MV-4-11 (cell line): ENCODE measurements around the gene CD274.
"Not testable (repeated sequence)": the region's sequence is repeated elsewhere in the genome, so short reads cannot be mapped to it uniquely, and the experiment has no call there.

Source experiments
- DNase-seq: peaks from one replicate; lab custom pipeline; 2025; lab: John Stamatoyannopoulos, UW

Gene CD274

DNA sequence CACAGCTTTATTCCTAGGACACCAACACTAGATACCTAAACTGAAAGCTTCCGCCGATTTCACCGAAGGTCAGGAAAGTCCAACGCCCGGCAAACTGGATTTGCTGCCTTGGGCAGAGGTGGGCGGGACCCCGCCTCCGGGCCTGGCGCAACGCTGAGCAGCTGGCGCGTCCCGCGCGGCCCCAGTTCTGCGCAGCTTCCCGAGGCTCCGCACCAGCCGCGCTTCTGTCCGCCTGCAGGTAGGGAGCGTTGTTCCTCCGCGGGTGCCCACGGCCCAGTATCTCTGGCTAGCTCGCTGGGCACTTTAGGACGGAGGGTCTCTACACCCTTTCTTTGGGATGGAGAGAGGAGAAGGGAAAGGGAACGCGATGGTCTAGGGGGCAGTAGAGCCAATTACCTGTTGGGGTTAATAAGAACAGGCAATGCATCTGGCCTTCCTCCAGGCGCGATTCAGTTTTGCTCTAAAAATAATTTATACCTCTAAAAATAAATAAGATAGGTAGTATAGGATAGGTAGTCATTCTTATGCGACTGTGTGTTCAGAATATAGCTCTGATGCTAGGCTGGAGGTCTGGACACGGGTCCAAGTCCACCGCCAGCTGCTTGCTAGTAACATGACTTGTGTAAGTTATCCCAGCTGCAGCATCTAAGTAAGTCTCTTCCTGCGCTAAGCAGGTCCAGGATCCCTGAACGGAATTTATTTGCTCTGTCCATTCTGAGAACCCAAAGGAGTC, at the start of gene CD274:
Gene CD274 (plus strand): TSS at position 184 of the 733 bp plus-strand sequence. CDS start 5,572 bp downstream, outside the sequence.
- DNase-seq: peak; percentile 57

DNA sequence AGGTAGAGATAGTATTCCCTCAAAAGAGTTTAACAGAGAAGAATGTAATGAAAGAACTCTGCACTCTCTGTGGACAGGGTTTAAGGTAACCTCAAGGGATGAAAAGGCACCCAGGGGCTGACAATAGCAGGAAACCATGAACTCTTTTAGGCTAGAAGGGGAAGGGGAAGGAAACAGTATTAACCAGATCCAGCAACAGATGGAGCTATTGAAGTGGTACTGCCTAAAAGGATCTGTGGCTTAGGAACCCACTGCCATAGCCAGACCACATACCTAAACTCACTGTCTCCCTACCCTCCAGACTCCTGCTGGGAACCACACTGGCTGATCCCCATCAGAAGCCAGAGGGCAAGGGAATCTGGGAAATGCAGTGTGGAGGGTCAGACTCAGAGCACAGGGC, 48.1 kb upstream of the CD274 start:
- DNase-seq: peak; percentile 20

GRCh38 chr9:5408596-5408995, 41.7 kb upstream of the CD274 start:
- DNase-seq: no peak

- no peak for DNase-seq
Measured at GRCh38 chr9:5416953-5417352, 33.4 kb upstream of the CD274 start.

DNA sequence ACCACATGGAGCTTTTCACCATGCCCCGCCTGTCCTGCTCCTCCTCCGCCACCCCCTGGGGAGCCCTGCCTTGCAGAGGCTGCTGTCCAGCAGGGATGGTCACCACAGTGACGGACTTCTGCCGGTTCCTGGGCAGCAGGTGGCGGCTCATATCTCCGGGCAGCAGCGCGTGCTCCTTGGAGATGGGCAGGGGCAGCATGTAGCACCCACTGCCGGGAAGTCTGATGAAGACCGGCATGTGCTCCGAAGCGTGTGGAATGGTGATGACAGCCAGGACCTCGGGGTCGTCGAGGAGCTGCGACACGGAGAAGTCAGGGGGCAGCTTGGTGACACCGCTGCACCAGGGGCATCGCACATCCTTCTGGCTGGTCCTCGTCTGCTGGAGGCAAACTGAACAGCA, 31.9 kb upstream of the CD274 start:
- DNase-seq: no peak

DNA sequence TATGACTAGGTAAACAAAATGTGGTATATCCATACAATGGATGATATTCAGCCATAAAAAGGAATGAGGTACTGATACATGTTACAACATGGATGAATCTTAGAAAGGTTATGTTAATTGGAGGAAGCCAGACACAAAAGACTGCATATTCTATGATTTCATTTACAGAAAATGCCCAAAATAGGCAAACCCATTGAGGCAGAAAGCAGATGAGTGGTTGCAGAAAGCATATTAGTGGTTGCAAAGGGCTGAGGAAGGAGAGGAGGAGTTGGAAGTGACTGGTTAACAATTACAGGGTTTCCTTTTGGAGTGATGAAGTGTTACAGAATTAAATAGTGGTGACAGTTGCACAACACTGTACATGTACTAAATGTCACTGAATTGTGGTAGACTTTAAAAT, 30.4 kb upstream of the CD274 start:
- peak; percentile 54 for DNase-seq

DNA sequence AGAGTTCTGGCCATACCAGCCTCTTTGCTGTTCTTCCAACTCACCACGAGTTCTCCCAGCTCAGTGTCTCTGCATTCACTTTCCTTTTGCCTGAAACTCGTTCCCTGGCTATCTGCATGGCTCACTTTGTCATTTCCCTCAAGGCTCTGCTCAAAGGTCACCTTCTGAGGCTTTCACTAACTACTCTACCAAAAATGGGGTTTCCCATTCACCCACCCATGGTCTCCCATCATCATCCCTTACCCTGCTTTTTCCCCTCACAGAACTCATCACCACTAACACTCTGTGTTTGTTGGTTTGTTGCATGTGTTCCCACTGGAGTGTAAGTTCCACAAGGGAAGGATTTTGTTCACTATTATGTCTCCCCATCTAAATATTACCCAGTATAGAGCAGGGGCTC, 29.2 kb upstream of the CD274 start:
- DNase-seq: no peak

GRCh38 chr9:5422276-5422675, 28.1 kb upstream of the CD274 start:
- DNase-seq: no peak

GRCh38 chr9:5425006-5425628, 25.2 kb upstream of the CD274 start:
- DNase-seq: peak; percentile 44

DNA sequence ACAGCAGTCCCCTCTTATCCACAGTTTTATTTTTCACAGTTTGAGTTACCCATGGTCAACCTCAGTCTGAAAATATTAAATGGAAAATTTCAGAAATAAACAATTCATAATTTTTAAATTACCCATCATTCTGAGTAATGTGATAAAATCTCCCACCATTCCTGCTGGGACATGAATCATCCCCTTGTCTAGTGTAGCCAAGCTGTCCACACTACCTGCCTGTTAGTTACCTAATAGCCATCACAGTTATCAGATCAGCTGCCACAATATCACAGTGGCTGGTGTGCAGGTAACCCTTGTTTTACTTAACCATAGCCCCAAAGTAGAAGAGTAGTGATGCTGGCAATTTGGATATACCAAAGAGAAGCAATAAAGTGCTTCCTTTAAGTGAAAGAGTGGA, 23.3 kb upstream of the CD274 start:
- DNase-seq: no peak

DNA sequence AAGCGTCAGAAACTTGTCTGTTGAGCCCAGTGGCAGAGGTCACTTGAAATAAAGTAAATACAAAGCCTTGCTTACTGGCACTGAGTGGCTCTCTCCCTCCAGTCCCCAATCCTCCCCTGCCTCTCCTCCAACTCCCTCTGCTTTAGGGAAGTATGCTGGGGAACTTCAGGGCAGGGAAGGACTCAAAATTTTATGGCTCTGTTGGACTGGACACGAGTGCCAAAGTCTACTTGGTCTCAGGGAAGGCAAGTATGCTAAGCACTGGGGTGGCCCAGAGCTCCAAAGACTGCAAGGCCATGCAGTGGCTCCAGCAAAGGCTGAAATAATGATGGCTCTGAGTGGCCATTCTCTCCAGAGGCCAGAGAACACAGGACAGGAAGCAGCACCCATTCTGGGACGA, 22.2 kb upstream of the CD274 start:
- no peak for DNase-seq

DNA sequence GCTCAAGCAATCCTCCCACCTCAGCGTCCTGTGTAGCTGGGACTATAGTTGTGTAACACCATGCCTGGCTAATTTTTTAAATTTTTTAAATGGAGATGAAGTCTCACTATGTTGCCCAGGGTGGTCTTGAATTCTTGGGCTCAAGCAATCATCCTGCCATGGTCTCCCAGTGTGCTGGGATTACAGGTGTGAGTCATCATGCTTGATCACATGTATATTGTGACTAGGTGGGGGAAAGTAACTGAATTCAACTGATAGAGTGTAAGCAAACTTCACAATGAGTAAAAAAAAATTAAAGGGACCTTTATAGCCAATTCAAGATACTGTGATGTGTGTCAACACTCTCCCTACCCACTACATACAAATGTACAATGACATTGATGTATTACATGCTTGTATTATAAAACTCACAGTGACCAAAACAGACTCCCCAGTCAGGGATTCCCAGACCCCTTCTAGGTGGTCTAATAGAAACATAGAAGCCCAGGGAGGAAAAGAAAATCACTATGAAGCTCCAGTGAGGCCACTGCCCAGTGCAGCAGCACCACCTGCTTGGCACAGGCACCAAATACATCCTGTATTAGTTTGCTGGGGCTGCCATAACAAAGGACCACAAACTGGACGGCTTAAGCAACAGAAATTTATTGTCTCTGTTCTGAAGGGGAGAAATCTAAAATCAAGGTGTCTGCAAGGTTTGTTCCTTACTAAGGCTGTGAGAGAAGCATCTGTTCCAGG, 21.4 kb upstream of the CD274 start:
- DNase-seq: no peak

DNA sequence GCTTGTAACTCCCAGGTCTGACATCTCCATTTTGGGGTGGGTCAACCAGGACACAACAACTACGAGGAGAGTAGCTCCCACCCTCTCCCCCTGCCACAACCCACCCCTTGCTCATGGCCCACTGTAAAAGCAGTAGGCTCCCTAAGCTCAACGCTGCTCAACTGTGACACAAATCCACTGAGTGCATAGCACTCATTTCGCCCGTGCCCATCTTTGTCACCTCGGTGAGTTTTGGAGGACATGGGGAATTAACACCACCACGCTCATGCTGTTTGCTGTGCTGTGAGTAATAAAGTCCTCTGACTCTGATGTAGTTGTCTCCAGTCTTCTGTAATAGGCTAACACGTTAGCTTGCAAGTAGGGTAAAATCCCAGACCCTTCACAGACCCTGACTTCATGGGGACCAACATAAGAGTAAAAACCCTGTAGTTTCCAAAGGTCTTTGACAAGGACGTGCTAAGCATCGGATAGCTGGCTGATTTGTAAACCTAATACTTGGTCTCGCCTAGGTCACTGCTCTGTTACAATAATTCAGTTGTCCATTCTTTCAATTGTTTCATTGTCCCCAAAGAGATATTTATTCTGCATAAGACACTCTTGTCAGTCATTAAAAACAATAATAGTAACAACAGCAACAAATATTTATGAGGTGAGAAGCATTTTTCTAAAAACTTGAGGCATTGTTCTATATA, 20.3 kb upstream of the CD274 start:
- DNase-seq: no peak

DNA sequence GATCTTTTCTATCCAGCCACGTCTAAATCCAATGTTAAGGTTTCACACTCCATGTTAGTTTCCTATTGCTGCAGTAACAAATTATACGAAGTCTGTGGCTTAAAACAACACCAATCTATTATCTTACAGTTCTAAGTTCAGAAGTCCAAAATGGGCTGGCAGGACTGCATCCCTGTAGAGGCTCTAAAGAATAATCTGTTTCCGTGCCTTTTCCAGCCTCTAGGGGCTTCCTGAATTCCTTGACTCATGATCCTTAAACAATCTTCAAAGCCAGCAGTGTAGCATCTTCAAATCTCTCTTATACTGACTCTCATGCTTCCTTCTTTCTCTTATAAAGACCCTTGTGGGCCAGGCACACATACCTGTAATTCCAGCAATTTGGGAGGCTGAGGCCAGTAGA, 19.4 kb upstream of the CD274 start:
- DNase-seq: no peak

GRCh38 chr9:5432890-5433289, 17.5 kb upstream of the CD274 start:
- not testable (repeated sequence) for DNase-seq

- DNase-seq: not testable (repeated sequence)
Measured at GRCh38 chr9:5433328-5433727, 17.0 kb upstream of the CD274 start.

DNA sequence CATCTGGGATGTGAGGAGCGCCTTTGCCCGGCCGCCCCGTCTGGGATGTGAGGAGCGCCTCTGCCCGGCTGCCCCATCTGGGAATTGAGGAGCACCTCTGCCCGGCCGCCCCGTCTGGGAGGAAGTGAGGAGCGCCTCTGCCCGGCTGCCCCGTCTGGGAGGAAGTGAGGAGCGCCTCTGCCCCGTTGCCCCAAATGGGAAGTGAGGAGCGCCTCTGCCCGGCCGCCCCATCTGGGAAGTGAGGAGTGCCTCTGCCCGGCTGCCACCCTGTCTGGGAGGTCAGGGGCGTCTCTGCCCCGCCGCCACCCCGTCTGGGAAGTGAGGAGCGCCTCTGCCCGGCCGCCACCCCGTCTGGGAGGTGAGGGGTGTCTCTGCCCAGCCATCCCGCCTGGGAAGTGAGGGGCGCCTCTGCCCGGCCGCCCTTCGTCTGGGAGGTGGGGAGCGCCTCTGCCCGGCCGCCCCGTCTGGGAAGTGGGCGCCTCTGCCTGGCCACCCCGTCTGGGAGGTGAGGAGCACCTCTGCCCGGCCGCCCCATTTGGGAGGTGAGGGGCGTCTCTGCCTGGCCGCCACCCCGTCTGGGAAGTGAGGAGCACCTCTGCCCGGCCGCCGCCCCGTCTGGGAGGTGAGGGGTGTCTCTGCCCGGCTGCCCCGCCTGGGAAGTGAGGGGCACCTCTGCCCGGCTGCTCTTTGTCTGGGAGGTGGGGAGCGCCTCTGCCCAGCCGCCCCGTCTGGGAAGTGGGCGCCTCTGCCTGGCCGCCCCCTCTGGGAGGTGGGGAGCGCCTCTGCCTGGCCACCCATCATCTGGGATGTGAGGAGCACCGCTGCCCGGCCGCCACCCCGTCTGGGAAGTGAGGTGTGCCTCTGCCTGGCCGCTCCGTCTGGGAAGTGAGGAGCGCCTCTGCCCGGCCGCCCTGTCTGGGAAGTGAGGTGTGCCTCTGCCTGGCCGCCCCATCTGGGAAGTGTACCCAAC, 16.2 kb upstream of the CD274 start:
- DNase-seq: not testable (repeated sequence)

GRCh38 chr9:5435912-5436311, 14.4 kb upstream of the CD274 start:
- no peak for DNase-seq

DNA sequence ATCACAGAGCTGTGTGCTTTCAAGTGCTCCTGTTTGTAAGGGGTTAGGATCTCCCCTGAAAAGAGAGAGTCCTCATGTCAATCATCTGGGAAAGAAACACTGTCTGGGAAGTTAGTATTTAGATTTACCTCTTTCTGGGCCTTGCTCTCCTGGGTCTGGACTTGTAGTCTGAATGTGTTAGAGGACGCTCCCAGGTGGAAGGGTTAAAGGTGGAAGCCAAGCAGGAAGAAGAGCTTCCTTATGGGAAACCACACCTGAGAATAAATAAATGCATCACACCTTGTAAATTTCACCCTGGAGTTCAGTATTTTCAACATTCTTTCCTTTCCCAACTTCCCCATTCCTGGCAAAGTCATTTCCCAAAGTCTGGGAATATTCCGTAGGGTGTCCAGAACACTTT, 13.9 kb upstream of the CD274 start:
- no peak for DNase-seq

DNA sequence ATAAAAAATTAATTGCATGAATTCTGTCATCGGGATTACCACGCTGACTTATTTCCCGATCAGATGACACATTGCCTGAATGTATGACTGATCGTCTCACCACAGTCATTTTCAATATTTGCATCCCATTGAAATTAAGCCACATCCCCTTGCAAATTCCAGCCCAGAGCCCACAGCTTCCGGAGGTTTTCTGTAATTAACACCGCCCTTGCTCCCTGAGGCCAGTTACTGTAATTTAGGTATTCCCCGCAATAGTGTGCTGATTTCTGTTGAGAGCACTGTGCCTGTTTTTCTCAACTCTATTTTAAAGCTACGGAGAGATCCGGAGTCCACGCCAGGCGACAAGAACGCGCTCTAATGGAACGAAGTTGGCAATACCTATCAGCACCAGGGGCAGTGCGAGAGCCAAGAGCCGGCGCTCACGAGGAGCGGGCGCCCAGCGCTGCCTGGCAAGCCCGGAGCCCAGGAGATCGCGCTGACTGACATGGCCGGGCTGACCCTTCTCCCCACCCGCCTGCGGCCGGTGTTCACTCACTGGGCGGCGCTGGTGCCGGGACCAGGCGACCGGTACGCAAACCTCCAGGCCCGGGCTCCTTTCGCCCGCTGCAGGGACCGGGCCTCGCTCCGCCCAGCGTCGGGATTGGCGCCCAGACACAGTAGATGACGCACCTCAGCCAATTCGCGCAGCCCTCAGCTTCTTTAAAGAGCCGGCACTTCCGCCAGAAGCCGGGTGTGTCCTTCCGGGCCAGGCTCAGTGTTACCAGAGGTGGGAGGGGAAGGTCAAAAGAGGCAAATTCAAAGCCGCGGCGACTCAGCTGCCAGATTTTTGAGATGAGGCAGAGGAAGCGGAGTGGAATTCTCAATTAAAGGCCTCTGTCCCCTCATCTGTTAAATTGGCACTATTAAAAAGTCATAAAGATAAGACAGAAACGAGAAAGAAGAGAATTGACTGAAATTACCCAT, 12.8 kb upstream of the CD274 start, which contains the start of gene PLGRKT:
Gene PLGRKT (minus strand): TSS at position 672 of the 963 bp plus-strand sequence. CDS start 5,948 bp downstream, outside the sequence.
- peak; percentile 93 for DNase-seq
